K562 (cell line): ENCODE measurements around the gene CHD3. TPM values are rescaled to one million over a fixed set of nuclear protein-coding genes. Genes with fewer than 3 reads are reported as not detected.

Experiments
- ATAC-seq: fragments of 200-7000 bp; cut with Tn5 transposase; 3 replicates; pipeline ENCODE4 v1.9.1; 2020; ENCODE audit warnings: moderate library complexity
- BruUV-seq: library from RNA; stranded (reverse); fragments of 400-500 nt; replicated peaks from 2 replicates; lab custom pipeline; 2021; lab: Mats Ljungman, UMichigan
- CTCF ChIA-PET: fragments of 300-600 bp; formaldehyde crosslinking; extraction: SDS; loops from one replicate; lab custom pipeline; 2021; ENCODE audit warnings: low intra/inter-chr PET ratio; lab: Yijun Ruan, JAX
- POLR2A ChIA-PET: fragments of 300-600, 350-650 bp; sonication (Branson Sonifier 250); formaldehyde crosslinking; extraction: SDS; loops from one replicate; lab custom pipeline; 2021; ENCODE audit warnings: antibody characterized with exemption, inconsistent platforms; lab: Yijun Ruan, JAX
- DNase-seq, 4 experiments: peaks; one replicate each; pipeline versions ENCODE4 v3.0.0 to v3.0.0-alpha.2; 2011 to 2018; ENCODE audit warnings: low spot score in 3 of 4, mixed read lengths in 3 of 4; ENCODE audit errors: extremely low read depth in 1 of 4
- FAIRE-seq: peaks from 2 replicates; lab custom pipeline; 2011; peaks lifted over from hg19 to GRCh38; lab: Jason Lieb, UNC
- H2AFZ ChIP-seq: 2 replicates; pipeline ENCODE4 v1.6.0; 2011; ENCODE audit warnings: low read depth, low read length, control low read depth, inconsistent platforms
- H3K27ac ChIP-seq: fragments of 200-600 bp; 3 replicates; pipeline ENCODE4 v1.8.0; 2011; ENCODE audit warnings: low read depth, mild to moderate bottlenecking, control low read depth, inconsistent platforms, low read length, moderate library complexity, mixed read lengths; ENCODE audit errors: extremely low read depth
- H3K27me3 ChIP-seq, 2 experiments: fragments of 300-600 bp in 1 of 2; 2 replicates in 1 of 2; 3 replicates in 1 of 2; pipeline versions ENCODE4 v1.6.0 to v1.8.0; 2011; ENCODE audit warnings: inconsistent platforms in 2 of 2, low read length in 2 of 2, mild to moderate bottlenecking in 1 of 2, mixed read lengths in 1 of 2, moderate library complexity in 1 of 2; ENCODE audit not compliant: control insufficient read depth in 2 of 2, insufficient read depth in 2 of 2
- H3K36me3 ChIP-seq: fragments of 300-600 bp; 3 replicates; pipeline ENCODE4 v1.8.0; 2011; ENCODE audit warnings: mild to moderate bottlenecking, low read length, inconsistent platforms; ENCODE audit not compliant: control insufficient read depth, insufficient read depth
- H3K4me1 ChIP-seq, 2 experiments: fragments of 200-600 bp in 1 of 2; replicated peaks in 1 of 2; 2 replicates in 1 of 2; 3 replicates in 1 of 2; pipeline versions ENCODE4 v1.5.1 to v1.8.0; 2011; ENCODE audit warnings: inconsistent platforms in 2 of 2, low read length in 2 of 2, mild to moderate bottlenecking in 1 of 2, mixed read lengths in 1 of 2, moderate library complexity in 1 of 2; ENCODE audit not compliant: control insufficient read depth in 2 of 2, insufficient read depth in 2 of 2
- H3K4me2 ChIP-seq: 2 replicates; pipeline ENCODE4 v1.6.1; 2011; ENCODE audit warnings: low read length, control low read depth, inconsistent platforms, mixed read lengths; ENCODE audit not compliant: insufficient read depth
- H3K4me3 ChIP-seq: fragments of 200-600 bp; sonication (generic), shearing (Covaris generic); 2 replicates; pipeline ENCODE4 v1.5.1; 2016; ENCODE audit warnings: control low read depth, inconsistent platforms
- H3K79me2 ChIP-seq: fragments of 200-600 bp; 3 replicates; pipeline ENCODE4 v1.8.0; 2011; ENCODE audit warnings: low read length, inconsistent platforms; ENCODE audit not compliant: control insufficient read depth, insufficient read depth
- H3K9ac ChIP-seq, 2 experiments: 2 replicates each; pipeline versions ENCODE4 v1.6.0 to v1.6.1; 2011; ENCODE audit warnings: low read depth in 2 of 2, low read length in 2 of 2, control low read depth in 1 of 2, inconsistent platforms in 1 of 2, mild to moderate bottlenecking in 1 of 2, mixed read lengths in 1 of 2; ENCODE audit not compliant: insufficient read depth in 1 of 2
- H3K9me1 ChIP-seq: one replicate; pipeline ENCODE4 v1.6.0; 2011; ENCODE audit warnings: inconsistent platforms, mild to moderate bottlenecking, low read length, moderate library complexity; ENCODE audit not compliant: control insufficient read depth, insufficient read depth
- H3K9me3 ChIP-seq: replicated peaks from 2 replicates; pipeline ENCODE4 v1.5.1; 2011; ENCODE audit warnings: low read depth, low read length, inconsistent platforms; ENCODE audit not compliant: control insufficient read depth, insufficient read depth
- H4K20me1 ChIP-seq: replicated peaks from 2 replicates; pipeline ENCODE4 v1.6.1; 2011; ENCODE audit warnings: low read length, inconsistent platforms, mixed read lengths; ENCODE audit not compliant: control insufficient read depth, insufficient read depth
- CHD1 ChIP-seq: fragments of 200-600 bp; sonication (generic); IDR thresholded peaks from one replicate; pipeline ENCODE4 v1.6.1; 2012; ENCODE audit warnings: mild to moderate bottlenecking, moderate library complexity, low read length, inconsistent platforms
- KAT2B ChIP-seq: IDR thresholded peaks from one replicate; pipeline ENCODE4 v1.6.1; 2012; ENCODE audit warnings: low read depth, mild to moderate bottlenecking, control low read depth, inconsistent platforms, low read length, moderate library complexity
- MLLT1 ChIP-seq, 2 experiments: fragments of 450-650 bp; IDR thresholded peaks; 2 replicates each; pipeline ENCODE4 v1.6.1; 2016
- MTA1 ChIP-seq: fragments of 450-650 bp; IDR thresholded peaks from 2 replicates; pipeline ENCODE4 v1.6.1; 2017; ENCODE audit warnings: borderline replicate concordance
- PKNOX1 ChIP-seq: fragments of 450-650 bp; IDR thresholded peaks from 2 replicates; pipeline ENCODE4 v1.6.1; 2016
- PYGO2 ChIP-seq: fragments of 450-650 bp; IDR thresholded peaks from 2 replicates; pipeline ENCODE4 v1.6.1; 2016; ENCODE audit warnings: mild to moderate bottlenecking, missing genetic modification characterization, moderate library complexity, missing compliant biosample characterization
- SMARCE1 ChIP-seq: fragments of 450-650 bp; IDR thresholded peaks from 2 replicates; pipeline ENCODE4 v1.7.1; 2016; ENCODE audit warnings: mild to moderate bottlenecking
- TAF1 ChIP-seq: IDR thresholded peaks from 2 replicates; pipeline ENCODE4 v1.6.1; 2011; ENCODE audit warnings: mild to moderate bottlenecking, low read length, moderate library complexity; ENCODE audit not compliant: insufficient read depth, control insufficient read depth, severe bottlenecking; ENCODE audit errors: extremely low read depth
- ZBTB2 ChIP-seq: fragments of 450-650 bp; IDR thresholded peaks from 2 replicates; pipeline ENCODE4 v1.6.1; 2016; ENCODE audit warnings: antibody characterized with exemption
- ZNF133 ChIP-seq: fragments of 250-450 bp; sonication (Bioruptor Pico); IDR thresholded peaks from 2 replicates; pipeline ENCODE4 v1.4.0; 2020; ENCODE audit warnings: mild to moderate bottlenecking
- ZNF766 ChIP-seq: fragments of 200-800 bp; sonication (Bioruptor generic); conservative IDR thresholded peaks from 2 replicates; pipeline ENCODE4 v1.6.1; 2016; ENCODE audit warnings: missing genetic modification characterization, missing compliant biosample characterization
- ZSCAN29 ChIP-seq: fragments of 450-650 bp; IDR thresholded peaks from 2 replicates; pipeline ENCODE4 v1.6.1; 2017
- WGBS: fragments of 100-300 bp; shearing (Covaris generic); methylation state at CpG from one replicate; pipeline ENCODE4 v1.1.6; 2016; ENCODE audit warnings: low coverage, mixed read lengths; ENCODE audit not compliant: insufficient coverage; ENCODE audit errors: missing lambda C conversion rate; 5-methylcytosine and 5-hydroxymethylcytosine counted together
- in situ Hi-C: fragments of 300-500 bp; cut with MboI; formaldehyde crosslinking; loops from 4 replicates; pipeline ENCODE4 v1.15.0; 2018; ENCODE audit warnings: inconsistent platforms, mixed read lengths
- intact Hi-C: fragments of 100-400 bp; cut with micrococcal nuclease; formaldehyde crosslinking; loops from 2 replicates; pipeline ENCODE4 v1.14.2; 2022
- polyA plus RNA-seq, 8 experiments: library from polyadenylated mRNA; depleted of rRNA in 4 of 8; stranded (reverse) in 5 of 8; unstranded in 3 of 8; fragments of >200 nt; fragmentation: Nextera tagmentation in 2 of 8; fragmentation: Illumina TruSeq in 1 of 8; extraction: Ambion mirVana in 2 of 8; extraction: Trizol in 1 of 8; gene quantifications; 2 replicates each; pipeline versions ENCODE4 v1.2.1 to v1.2.3, GENCODE V29; 2011 to 2014; ENCODE audit warnings: inconsistent platforms in 1 of 8, missing spikeins in 1 of 8
- total RNA-seq, 7 experiments: library from RNA; depleted of rRNA in 6 of 7; stranded (reverse); fragments of >200 nt in 6 of 7; fragmentation: Illumina TruSeq in 2 of 7; extraction: Trizol in 2 of 7; gene quantifications; 2 replicates each; pipeline versions ENCODE4 v1.2.1 to v1.2.3, GENCODE V29; 2011 to 2021; ENCODE audit warnings: low replicate concordance in 1 of 7

The CHD3 gene
- total and polyA plus RNA-seq, 9 of the 15 experiments (the other 6 are each of a cell fraction or from before 2014, with no cell fraction given): 0.39 to 38.2 (median 21.2) TPM

GRCh38 chr17:7880076-7880868, 8.3 kb upstream of the CHD3 start:
- ATAC-seq (no peak), FAIRE-seq (no peak), DNase-seq (peak in 3 of 4 experiments; percentile 25 to 30 (median 27))
- CTCF ChIA-PET: no interaction called here
- Histone ChIP-seq H2AFZ (no peak overlapping the region), H3K27me3 (no peaks in the 10 kb centered on the region), H3K9me1 (no peaks in the 10 kb centered on the region), H3K36me3 (peaks cover 41% of the 10 kb centered on the region; the same call in 2 of the 3 replicates), H3K9ac (no peak overlapping the region), H3K4me3 (no peak overlapping the region), H3K79me2 (peaks cover 22% of the 10 kb centered on the region), H3K4me1 (peaks cover 7 to 31% of the 10 kb centered on the region in 2 experiments), H4K20me1 (no peaks in the 10 kb centered on the region), H3K4me2 (0 out of 2 replicates have a peak overlapping the region, but pooled peaks have one; percentile 58), H3K9me3 (no peaks in the 10 kb centered on the region), H3K27ac (no peak overlapping the region)
- no TSS peak for BruUV-seq
- in situ Hi-C loops (no loop called here), intact Hi-C loops (no loop called here)
- POLR2A ChIA-PET: no interaction called here
- 75% methylated on average over 3 of the region's 3 CpGs for WGBS
- TF ChIP-seq ZSCAN29 (no peak), ZNF133 (CRISPR knock-in tag) (no peak), MTA1 (peak; percentile 28; the same call in 1 of the 2 replicates), CHD1 (no peak), PKNOX1 (peak; percentile 41; the same call in 1 of the 2 replicates), TAF1 (no peak), KAT2B (no peak), MLLT1 (IDR thresholded peaks at IDR 0.05) (0 out of 4 replicates have a peak, but pooled peaks of 1 of the 2 experiments have one; percentile 21), ZBTB2 (no peak), ZNF766 (CRISPR knock-in tag) (no peak), PYGO2 (no peak), SMARCE1 (0 out of 2 replicates have a peak, but pooled peaks have one; percentile 21)
